GM12892 (cell line): ENCODE measurements around the gene CLDN7.
"Not testable (repeated sequence)": the region's sequence is repeated elsewhere in the genome, so short reads cannot be mapped to it uniquely, and the experiment has no call there.

Experiments used
- DNase-seq: peaks from one replicate; pipeline ENCODE4 v3.0.0; 2011; ENCODE audit not compliant: insufficient read length
- FAIRE-seq: peaks from 2 replicates; lab custom pipeline; 2011; peaks lifted over from hg19 to GRCh38; lab: Jason Lieb, UNC
- POLR2A ChIP-seq: IDR thresholded peaks from 2 replicates; pipeline ENCODE4 v1.6.1; 2011; ENCODE audit warnings: low read depth, low read length, control low read depth
- POLR2AphosphoS5 ChIP-seq: IDR thresholded peaks from 2 replicates; pipeline ENCODE4 v1.6.1; 2011; ENCODE audit warnings: low read depth, low read length, control low read depth
- TAF1 ChIP-seq: IDR thresholded peaks from 2 replicates; pipeline ENCODE4 v1.6.1; 2011; ENCODE audit warnings: low read depth, mild to moderate bottlenecking, control low read depth, low read length, borderline replicate concordance

Gene CLDN7

GRCh38 chr17:7250695-7251627 lies 11.3 kb downstream of the CLDN7 start:
- TF ChIP-seq POLR2AphosphoS5: no peak; the same call in 1 of the 2 replicates
- peak; percentile 10; the same call in 1 of the 2 replicates for TF ChIP-seq POLR2A
- DNase-seq: no peak
- FAIRE-seq: peak; percentile 75

- FAIRE-seq: no peak
- no peak for DNase-seq
- no peak for TF ChIP-seq TAF1
- TF ChIP-seq POLR2A: no peak
- no peak; the same call in 1 of the 2 replicates for TF ChIP-seq POLR2AphosphoS5
Observed at GRCh38 chr17:7249830-7250229, 12.4 kb downstream of the CLDN7 start.

GRCh38 chr17:7249214-7249613 lies 13.1 kb downstream of the CLDN7 start:
- TF ChIP-seq POLR2A (no peak), POLR2AphosphoS5 (no peak), TAF1 (no peak)
- no peak for DNase-seq
- FAIRE-seq: no peak

GRCh38 chr17:7248796-7249195 lies 13.5 kb downstream of the CLDN7 start:
- FAIRE-seq: no peak
- no peak for DNase-seq
- TF ChIP-seq TAF1 (no peak), POLR2A (no peak)

- DNase-seq (no peak), FAIRE-seq (no peak)
- TF ChIP-seq POLR2AphosphoS5 (no peak), TAF1 (no peak), POLR2A (no peak)
Observed at GRCh38 chr17:7246779-7247178, 15.5 kb downstream of the CLDN7 start.

GRCh38 chr17:7243838-7244237 lies 18.4 kb downstream of the CLDN7 start:
- FAIRE-seq, DNase-seq: not testable (repeated sequence)

GRCh38 chr17:7243453-7243729 lies 18.9 kb downstream of the CLDN7 start:
- DNase-seq (no peak), FAIRE-seq (peak; percentile 17)
- no peak for TF ChIP-seq TAF1
- TF ChIP-seq POLR2AphosphoS5: no peak
- TF ChIP-seq POLR2A: no peak

GRCh38 chr17:7242717-7243452 lies 19.4 kb downstream of the CLDN7 start:
- peak; percentile 99 for FAIRE-seq
- TF ChIP-seq POLR2AphosphoS5: peak; percentile 77; the same call in 1 of the 2 replicates
- peak; percentile 77 for TF ChIP-seq POLR2A
- no peak for TF ChIP-seq TAF1
- DNase-seq: peak; percentile 96

GRCh38 chr17:7241783-7242716 lies 20.2 kb downstream of the CLDN7 start, which contains the start of gene GABARAP:
Gene GABARAP, minus strand, starts transcription at chr17:7242449. Its CDS starts 119 bp downstream, at chr17:7242330.
- TF ChIP-seq POLR2AphosphoS5 (no peak), POLR2A (no peak), TAF1 (no peak)
- FAIRE-seq: no peak

GRCh38 chr17:7241090-7241733 lies 21.1 kb downstream of the CLDN7 start:
- TF ChIP-seq TAF1: no peak
- no peak for TF ChIP-seq POLR2AphosphoS5
- no peak for TF ChIP-seq POLR2A
- FAIRE-seq (peak; percentile 79), DNase-seq (no peak)

More at GRCh38 chr17:7241783-7242716, 20.2 kb downstream of the CLDN7 start, which contains the start of gene GABARAP:
- DNase-seq: peak; percentile 61

- DNase-seq: no peak
- TF ChIP-seq POLR2A (no peak), POLR2AphosphoS5 (no peak), TAF1 (no peak)
- FAIRE-seq: peak; percentile 14
Observed at GRCh38 chr17:7240375-7240774, 21.9 kb downstream of the CLDN7 start.
